Activated naive CD8-positive, alpha-beta T cell treated with anti-CD3 and anti-CD28 coated beads, Interleukin-2, amount 10 ng/mL, durations not matched to agents 7 days and 5 days (primary cell): ENCODE data around the gene CHID1. TPM values are rescaled to one million over a fixed set of nuclear protein-coding genes. Genes with fewer than 3 reads are reported as not detected.

Source experiments
- ATAC-seq: fragments of 150-1000 bp; cut with Tn5 transposase; one replicate; pipeline ENCODE4 v1.10.0; 2021; ENCODE audit warnings: low read depth, moderate library complexity
- POLR2A ChIA-PET: fragments of 350-600 bp; sonication (Branson Sonifier 250); formaldehyde crosslinking; loops from one replicate; lab custom pipeline; 2021; ENCODE audit warnings: antibody characterized with exemption; lab: Charles Lee
- DNase-seq: peaks from one replicate; pipeline ENCODE4 v3.0.0; 2021
- H3K27ac Mint-ChIP-seq: one replicate; pipeline ENCODE4 v1.8.0; 2022; ENCODE audit warnings: mild to moderate bottlenecking, mixed read lengths
- H3K27me3 Mint-ChIP-seq: one replicate; pipeline ENCODE4 v1.8.0; 2022; ENCODE audit warnings: mild to moderate bottlenecking, moderate library complexity, mixed read lengths
- H3K36me3 Mint-ChIP-seq: one replicate; pipeline ENCODE4 v1.8.0; 2021; ENCODE audit warnings: mild to moderate bottlenecking, mixed read lengths
- H3K4me1 Mint-ChIP-seq: one replicate; pipeline ENCODE4 v1.8.0; 2021; ENCODE audit warnings: mixed read lengths
- H3K4me3 Mint-ChIP-seq: one replicate; pipeline ENCODE4 v1.8.0; 2022; ENCODE audit warnings: mild to moderate bottlenecking, moderate library complexity, mixed read lengths
- H3K9me3 Mint-ChIP-seq: one replicate; pipeline ENCODE4 v1.8.0; 2021; ENCODE audit warnings: mixed read lengths
- total RNA-seq, 2 experiments: library from RNA; stranded (reverse); gene quantifications; one replicate each; pipeline ENCODE4 v1.2.3, GENCODE V29; 2021

CHID1 gene
- total RNA-seq, 2 experiments from 2014 or later, result 39.7 to 47.9 TPM

DNA sequence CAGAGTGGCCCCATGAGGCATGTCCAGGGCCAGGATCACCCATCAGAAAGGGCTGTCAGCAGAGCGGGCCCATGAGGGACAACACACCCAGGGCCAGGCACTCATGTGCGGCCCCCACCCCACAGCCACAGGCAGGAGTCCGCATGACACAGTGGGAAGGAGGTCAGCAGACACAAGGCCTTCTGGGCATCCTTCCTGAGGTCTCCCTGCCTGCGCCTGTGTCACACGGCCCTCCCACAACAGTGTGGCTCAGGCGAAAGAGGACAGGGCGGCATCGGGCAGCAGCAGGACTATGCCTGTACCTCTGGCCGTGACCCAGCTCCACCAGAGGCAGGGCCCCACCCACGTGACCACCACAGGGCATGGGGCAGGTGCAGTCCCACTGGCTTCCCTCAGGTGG is 27.1 kb downstream of the CHID1 start:
- Mint-ChIP-seq H3K4me3 (no peak overlapping the region), H3K27me3 (no peaks in the 10 kb centered on the region), H3K4me1 (no peaks in the 10 kb centered on the region), H3K9me3 (no peaks in the 10 kb centered on the region), H3K36me3 (no peaks in the 10 kb centered on the region), H3K27ac (no peak overlapping the region)
- no peak for ATAC-seq
- POLR2A ChIA-PET, result no interaction called here
- DNase-seq, result no peak

DNA sequence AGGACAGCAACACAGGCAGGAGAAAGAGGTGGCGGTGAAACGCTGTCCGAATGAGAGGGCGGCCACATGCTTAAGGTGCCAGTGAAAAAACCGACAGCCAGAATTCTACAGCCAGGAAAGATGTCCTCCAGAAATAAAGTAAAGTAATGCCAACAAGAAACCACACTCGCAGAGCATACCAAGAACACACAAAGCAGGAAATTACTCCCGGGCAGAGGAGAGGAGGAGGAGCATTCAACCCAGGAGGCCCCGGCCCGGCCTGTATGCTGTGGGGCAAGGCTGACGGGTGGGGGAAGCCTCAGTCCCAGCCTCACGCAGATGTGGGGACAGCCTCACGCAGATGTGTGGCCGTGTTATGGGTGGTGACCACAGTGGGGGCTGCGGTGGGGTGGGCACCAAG is 28.0 kb downstream of the CHID1 start:
- POLR2A ChIA-PET, result no interaction called here
- Mint-ChIP-seq H3K27me3 (no peaks in the 10 kb centered on the region), H3K4me3 (no peak overlapping the region), H3K27ac (no peak overlapping the region), H3K36me3 (no peaks in the 10 kb centered on the region), H3K4me1 (no peaks in the 10 kb centered on the region), H3K9me3 (no peaks in the 10 kb centered on the region)
- DNase-seq (no peak), ATAC-seq (no peak)

DNA sequence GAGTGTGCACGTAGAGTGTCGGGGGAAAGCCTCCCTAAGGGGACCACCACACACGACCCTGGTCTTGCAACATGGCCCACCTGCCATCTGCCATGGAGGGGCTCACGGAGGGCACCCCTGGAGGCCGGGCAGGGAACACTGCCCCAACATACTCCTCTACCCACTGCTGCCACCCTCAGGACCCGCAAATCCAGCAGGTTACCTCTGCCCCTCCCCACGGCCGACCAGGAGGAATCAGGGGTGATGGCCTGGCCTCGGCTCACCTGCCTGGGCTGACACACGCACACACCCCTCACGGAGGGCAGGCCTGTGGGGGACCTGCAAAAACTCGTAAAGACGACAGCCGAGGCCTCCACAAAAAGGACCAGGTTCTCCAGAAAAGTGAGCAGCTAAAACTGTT is 30.2 kb downstream of the CHID1 start:
- Mint-ChIP-seq H3K9me3 (no peaks in the 10 kb centered on the region), H3K4me1 (no peaks in the 10 kb centered on the region), H3K4me3 (no peak overlapping the region), H3K27ac (no peak overlapping the region), H3K36me3 (peaks cover 2% of the 10 kb centered on the region), H3K27me3 (no peaks in the 10 kb centered on the region)
- POLR2A ChIA-PET, result no interaction called here
- no peak for DNase-seq
- ATAC-seq, result no peak

DNA sequence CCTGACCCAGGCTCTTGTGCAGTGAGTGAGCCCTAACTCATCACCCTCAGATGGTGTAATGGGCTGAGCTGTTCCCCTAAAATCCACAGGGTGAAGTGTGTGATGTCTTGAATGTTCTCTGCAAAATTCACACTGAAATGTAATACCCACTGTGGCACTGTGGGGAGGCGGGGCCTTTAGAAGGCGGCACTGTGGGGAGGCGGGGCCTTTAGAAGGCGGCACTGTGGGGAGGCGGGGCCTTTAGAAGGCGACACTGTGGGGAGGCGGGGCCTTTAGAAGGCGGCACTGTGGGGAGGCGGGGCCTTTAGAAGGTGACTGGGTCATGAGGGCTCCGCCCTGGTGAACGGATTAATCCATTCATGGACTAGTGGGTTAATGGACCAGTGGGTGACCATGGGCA is 33.0 kb downstream of the CHID1 start:
- no peaks in the 10 kb centered on the region for H3K4me1 Mint-ChIP-seq
- ATAC-seq, result no peak
- no peak for DNase-seq
- POLR2A ChIA-PET, result interaction anchor here (0.6 kb wide), 1 partner anchor 973 kb away, joined by 4 read pairs; no protein-coding TSS in a partner anchor
- no peak overlapping the region for H3K27ac Mint-ChIP-seq
- no peaks in the 10 kb centered on the region for H3K9me3 Mint-ChIP-seq
- H3K36me3 Mint-ChIP-seq, result peaks cover 4% of the 10 kb centered on the region
- H3K27me3 Mint-ChIP-seq, result no peaks in the 10 kb centered on the region
- no peak overlapping the region for H3K4me3 Mint-ChIP-seq

DNA sequence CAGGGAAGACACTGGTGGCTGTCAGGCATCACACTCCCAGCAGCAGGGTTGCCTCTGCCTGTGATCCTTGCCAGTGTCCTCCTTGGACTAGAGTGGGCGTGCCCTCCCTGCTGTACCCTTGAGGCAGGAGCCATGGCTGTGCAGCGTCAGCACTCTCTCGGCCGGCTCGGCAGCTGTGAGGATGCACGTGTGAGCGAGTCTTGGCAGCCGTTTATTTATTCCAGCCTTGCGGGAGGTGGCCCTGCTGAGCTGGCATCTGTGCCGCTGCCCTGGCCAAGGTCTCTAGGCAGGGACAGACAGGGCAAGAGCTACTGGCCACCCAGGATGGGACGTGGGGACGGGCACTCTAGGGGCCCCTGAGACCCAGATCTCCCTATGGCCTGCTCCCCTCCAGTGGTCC is 34.1 kb downstream of the CHID1 start:
- H3K36me3 Mint-ChIP-seq, result peaks cover 4% of the 10 kb centered on the region
- POLR2A ChIA-PET, result no interaction called here
- no peak overlapping the region for H3K4me3 Mint-ChIP-seq
- no peaks in the 10 kb centered on the region for H3K9me3 Mint-ChIP-seq
- no peaks in the 10 kb centered on the region for H3K27me3 Mint-ChIP-seq
- H3K4me1 Mint-ChIP-seq, result no peaks in the 10 kb centered on the region
- DNase-seq (no peak), ATAC-seq (no peak)
- H3K27ac Mint-ChIP-seq, result no peak overlapping the region

- Mint-ChIP-seq H3K4me1 (no peaks in the 10 kb centered on the region), H3K36me3 (peaks cover 4% of the 10 kb centered on the region), H3K4me3 (no peak overlapping the region), H3K27me3 (no peaks in the 10 kb centered on the region), H3K9me3 (no peaks in the 10 kb centered on the region), H3K27ac (no peak overlapping the region)
- no peak for ATAC-seq
- DNase-seq, result no peak
- POLR2A ChIA-PET, result no interaction called here
Observed at GRCh38 chr11:875769-876301, 34.8 kb downstream of the CHID1 start.

- Mint-ChIP-seq H3K36me3 (peaks cover 4% of the 10 kb centered on the region), H3K4me3 (no peak overlapping the region)
- POLR2A ChIA-PET, result no interaction called here
Observed at GRCh38 chr11:875203-875602, 35.4 kb downstream of the CHID1 start.

DNA sequence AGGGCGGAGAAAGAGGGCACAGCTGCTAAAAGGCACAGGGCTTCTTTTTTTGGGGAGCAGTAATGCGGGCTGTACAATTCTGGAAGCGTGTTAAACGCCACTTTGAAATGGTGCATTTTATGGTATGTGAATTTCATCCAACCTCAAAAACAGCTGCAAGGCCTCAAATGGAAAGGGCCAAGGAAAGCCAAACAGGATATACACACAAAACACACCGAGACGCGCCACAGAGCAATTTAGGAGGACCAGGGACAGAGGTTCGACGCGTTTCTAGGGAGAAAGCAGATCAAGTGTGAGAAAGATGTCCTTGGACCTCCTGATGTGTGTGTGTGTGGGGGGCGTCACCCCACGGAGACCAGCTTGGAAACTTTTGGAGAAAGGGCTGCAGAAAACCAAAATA is 36.9 kb downstream of the CHID1 start:
- H3K27ac Mint-ChIP-seq, result no peak overlapping the region
- no peak overlapping the region for H3K4me3 Mint-ChIP-seq
- H3K4me1 Mint-ChIP-seq, result no peaks in the 10 kb centered on the region
- no peaks in the 10 kb centered on the region for H3K27me3 Mint-ChIP-seq
- POLR2A ChIA-PET, result no interaction called here
- ATAC-seq (no peak), DNase-seq (no peak)
- no peaks in the 10 kb centered on the region for H3K9me3 Mint-ChIP-seq
- peaks cover 4% of the 10 kb centered on the region for H3K36me3 Mint-ChIP-seq

More at GRCh38 chr11:875203-875602, 35.4 kb downstream of the CHID1 start:
- ATAC-seq, result no peak
- H3K9me3 Mint-ChIP-seq, result no peaks in the 10 kb centered on the region
- DNase-seq, result no peak
- H3K4me1 Mint-ChIP-seq, result no peaks in the 10 kb centered on the region
- no peak overlapping the region for H3K27ac Mint-ChIP-seq
- H3K27me3 Mint-ChIP-seq, result no peaks in the 10 kb centered on the region

GRCh38 chr11:872799-873198 is 37.8 kb downstream of the CHID1 start:
- POLR2A ChIA-PET, result no interaction called here
- H3K4me1 Mint-ChIP-seq, result no peaks in the 10 kb centered on the region
- no peak for DNase-seq
- H3K9me3 Mint-ChIP-seq, result no peaks in the 10 kb centered on the region
- ATAC-seq, result no peak
- no peak overlapping the region for H3K27ac Mint-ChIP-seq
- peaks cover 4% of the 10 kb centered on the region for H3K36me3 Mint-ChIP-seq
- no peak overlapping the region for H3K4me3 Mint-ChIP-seq
- H3K27me3 Mint-ChIP-seq, result no peaks in the 10 kb centered on the region

DNA sequence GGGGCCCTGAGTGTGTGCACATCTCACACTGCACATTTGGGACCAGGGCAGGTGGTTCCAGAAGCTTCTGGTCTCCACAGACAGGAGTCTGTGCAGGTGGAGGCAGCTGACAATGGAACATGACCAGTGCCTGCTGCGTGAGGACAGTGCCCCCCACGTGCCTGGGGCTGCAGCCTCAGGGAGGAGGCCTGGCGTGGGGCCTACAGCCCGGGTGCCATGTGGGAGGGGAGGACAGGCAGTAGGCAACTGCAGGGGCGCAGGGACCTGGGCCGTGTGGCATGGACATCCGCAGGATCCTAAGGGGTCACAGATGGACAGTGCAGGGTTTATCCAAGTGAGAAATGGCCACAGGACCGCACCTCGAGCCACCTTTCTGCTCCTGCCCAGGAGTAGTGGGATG is 39.1 kb downstream of the CHID1 start:
- ATAC-seq (no peak), DNase-seq (no peak)
- Mint-ChIP-seq H3K36me3 (peaks cover 2% of the 10 kb centered on the region), H3K4me3 (no peak overlapping the region), H3K4me1 (no peaks in the 10 kb centered on the region), H3K9me3 (no peaks in the 10 kb centered on the region), H3K27ac (no peak overlapping the region), H3K27me3 (no peaks in the 10 kb centered on the region)
- POLR2A ChIA-PET, result no interaction called here

- ATAC-seq (no peak), DNase-seq (no peak)
- Mint-ChIP-seq H3K27ac (no peak overlapping the region), H3K9me3 (no peaks in the 10 kb centered on the region), H3K36me3 (peaks cover 2% of the 10 kb centered on the region), H3K27me3 (no peaks in the 10 kb centered on the region), H3K4me1 (no peaks in the 10 kb centered on the region), H3K4me3 (no peak overlapping the region)
- POLR2A ChIA-PET, result no interaction called here
Observed at GRCh38 chr11:870418-870817, 40.2 kb downstream of the CHID1 start.

DNA sequence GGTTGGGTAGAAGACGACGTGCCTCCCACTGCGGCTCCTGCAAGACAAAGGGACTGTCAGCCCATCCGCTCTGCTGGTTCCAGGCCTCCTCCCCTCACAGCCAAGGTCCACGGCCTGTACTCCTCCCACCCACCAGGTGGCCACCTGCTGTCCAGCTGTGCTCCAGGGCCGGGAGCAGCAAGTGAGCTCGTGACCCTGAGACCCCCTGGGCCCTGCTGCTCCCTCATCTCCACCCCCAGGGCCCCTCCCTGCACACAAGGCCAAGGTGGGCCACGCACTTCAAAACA is 40.5 kb downstream of the CHID1 start:
- Mint-ChIP-seq H3K4me3 (no peak overlapping the region), H3K27me3 (no peaks in the 10 kb centered on the region), H3K27ac (no peak overlapping the region), H3K4me1 (no peaks in the 10 kb centered on the region), H3K36me3 (peaks cover 2% of the 10 kb centered on the region), H3K9me3 (no peaks in the 10 kb centered on the region)
- POLR2A ChIA-PET, result no interaction called here
- DNase-seq, result no peak
- ATAC-seq, result no peak

- no peak overlapping the region for H3K27ac Mint-ChIP-seq
- POLR2A ChIA-PET, result no interaction called here
- H3K36me3 Mint-ChIP-seq, result peaks cover 2% of the 10 kb centered on the region
- no peaks in the 10 kb centered on the region for H3K27me3 Mint-ChIP-seq
- H3K4me1 Mint-ChIP-seq, result no peaks in the 10 kb centered on the region
- H3K9me3 Mint-ChIP-seq, result no peaks in the 10 kb centered on the region
- no peak overlapping the region for H3K4me3 Mint-ChIP-seq
- no peak for ATAC-seq
- no peak for DNase-seq
Observed at GRCh38 chr11:869399-870126, 41.0 kb downstream of the CHID1 start.

DNA sequence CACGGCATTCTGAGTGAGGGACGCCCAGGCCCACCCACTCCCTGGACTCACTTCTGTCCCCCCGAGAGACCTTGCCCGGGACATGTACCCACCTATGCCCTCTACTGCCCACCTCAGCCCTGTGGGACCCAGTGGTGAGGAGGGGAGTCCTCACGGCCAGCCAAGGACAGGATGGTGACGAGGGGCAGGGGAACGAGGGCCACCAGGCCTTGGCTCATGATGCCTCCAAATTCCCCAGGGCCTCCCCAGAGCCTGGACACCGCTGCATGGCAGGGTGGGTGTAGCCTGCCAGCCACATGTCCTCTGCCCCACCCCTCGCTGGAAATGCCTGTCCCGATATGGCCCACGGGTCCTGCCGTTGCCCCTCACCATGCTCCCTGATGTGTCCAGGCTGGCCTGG is 41.8 kb downstream of the CHID1 start:
- ATAC-seq (no peak), DNase-seq (no peak)
- Mint-ChIP-seq H3K36me3 (peaks cover 2% of the 10 kb centered on the region), H3K9me3 (no peaks in the 10 kb centered on the region), H3K27me3 (no peaks in the 10 kb centered on the region), H3K27ac (no peak overlapping the region), H3K4me1 (no peaks in the 10 kb centered on the region), H3K4me3 (no peak overlapping the region)
- POLR2A ChIA-PET, result no interaction called here
